ENCODE measurements around the gene OR4B1. TPM values are rescaled to one million over a fixed set of nuclear protein-coding genes. Genes with fewer than 3 reads are reported as not detected.

OR4B1 gene, protein sequence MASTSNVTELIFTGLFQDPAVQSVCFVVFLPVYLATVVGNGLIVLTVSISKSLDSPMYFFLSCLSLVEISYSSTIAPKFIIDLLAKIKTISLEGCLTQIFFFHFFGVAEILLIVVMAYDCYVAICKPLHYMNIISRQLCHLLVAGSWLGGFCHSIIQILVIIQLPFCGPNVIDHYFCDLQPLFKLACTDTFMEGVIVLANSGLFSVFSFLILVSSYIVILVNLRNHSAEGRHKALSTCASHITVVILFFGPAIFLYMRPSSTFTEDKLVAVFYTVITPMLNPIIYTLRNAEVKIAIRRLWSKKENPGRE
- not detected in 2 replicates for total RNA-seq

DNA sequence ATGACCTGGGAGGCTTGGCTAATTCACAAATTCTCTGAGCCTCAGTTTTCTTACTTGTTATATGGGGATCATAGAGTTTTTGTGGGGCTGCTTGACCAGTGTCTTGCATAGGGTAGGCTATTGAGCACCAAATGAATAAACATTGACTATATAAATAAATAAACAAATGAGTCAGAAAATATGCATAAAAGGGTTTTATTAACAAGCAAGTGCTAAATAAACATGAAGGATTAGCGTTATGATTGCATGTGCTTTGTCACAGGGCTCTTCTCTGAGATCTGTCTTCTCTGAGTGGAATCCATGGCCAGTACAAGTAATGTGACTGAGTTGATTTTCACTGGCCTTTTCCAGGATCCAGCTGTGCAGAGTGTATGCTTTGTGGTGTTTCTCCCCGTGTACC, at the start of gene OR4B1:
Gene OR4B1 (plus strand): TSS at position 301 of the 400 bp plus-strand sequence. CDS start 0 bp downstream, at position 301.

DNA sequence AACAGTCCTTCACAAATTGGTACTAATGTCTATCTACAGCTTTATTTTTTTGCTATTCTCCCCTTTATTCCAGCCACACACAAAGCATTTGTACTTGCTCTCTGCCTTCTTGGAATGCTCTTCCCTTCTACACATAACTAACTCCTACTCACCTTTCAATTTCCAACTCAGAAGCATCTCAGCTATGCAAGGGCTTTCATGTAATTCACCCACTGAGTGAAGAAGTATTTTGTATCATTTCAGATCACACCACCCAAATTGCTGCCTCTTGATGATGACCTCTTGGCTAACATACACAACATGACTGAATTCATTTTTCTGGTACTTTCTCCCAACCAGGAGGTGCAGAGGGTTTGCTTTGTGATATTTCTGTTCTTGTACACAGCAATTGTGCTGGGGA, 28.2 kb downstream of the OR4B1 start, which contains the start of gene OR4X2:
Gene OR4X2 (plus strand): TSS at position 301 of the 400 bp plus-strand sequence. CDS start 0 bp downstream, at position 301.

DNA sequence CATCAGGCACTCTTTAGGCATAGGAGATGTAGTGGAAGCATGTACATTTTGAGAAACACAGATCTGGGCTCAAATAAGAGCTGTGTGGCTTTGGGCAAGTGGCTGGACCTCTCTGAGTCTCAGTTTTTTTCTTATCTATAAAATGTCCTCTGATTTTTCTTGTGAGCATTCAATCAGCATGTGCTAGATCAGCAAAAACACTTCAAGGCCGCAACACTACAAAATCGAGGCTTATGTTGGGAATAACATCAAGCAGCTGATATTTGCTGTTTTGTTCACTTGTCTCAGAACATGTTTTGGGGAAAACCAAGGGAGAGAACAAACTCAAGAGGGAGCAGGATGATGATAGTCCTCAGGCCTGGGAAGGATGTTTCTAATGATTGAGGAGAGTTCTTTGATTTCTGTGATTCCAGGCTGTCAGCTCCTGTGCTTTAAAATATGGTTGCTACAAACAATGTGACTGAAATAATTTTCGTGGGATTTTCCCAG, 46.9 kb downstream of the OR4B1 start, which contains the start of gene OR4X1:
Gene OR4X1 (plus strand): TSS at position 439 of the 489 bp plus-strand sequence. CDS start 0 bp downstream, at position 439.

Other genes with a start within 250 kb of the OR4B1 start
- 6.2 and 9.9 TPM in 2 replicates for gene PTPRJ, start 236.3 kb upstream of the OR4B1 start, total RNA-seq
- not detected in 2 replicates for gene OR4X2, start 28.3 kb downstream of the OR4B1 start, total RNA-seq
- gene OR4X1, start 47.1 kb downstream of the OR4B1 start, total RNA-seq, result not detected in 2 replicates
- not detected in 2 replicates for gene OR4S1, start 89.4 kb downstream of the OR4B1 start, total RNA-seq
- not detected in 2 replicates for gene OR4C3, start 108.1 kb downstream of the OR4B1 start, total RNA-seq
- gene OR4C5, start 149.7 kb downstream of the OR4B1 start, total RNA-seq, result not detected in 2 replicates

Measured in epithelial cell of umbilical artery (primary cell).